IMR-90 (cell line): ENCODE results near the gene PROKR2. TPM values are rescaled to one million over a fixed set of nuclear protein-coding genes. Genes with fewer than 3 reads are reported as not detected.

Experiments
- ATAC-seq: fragments of 200-7000 bp; cut with Tn5 transposase; 2 replicates; pipeline ENCODE4 v1.9.1; 2020; ENCODE audit warnings: low read depth, mild to moderate bottlenecking, moderate library complexity
- BruUV-seq: library from RNA; stranded (reverse); fragments of 400-500 nt; replicated peaks from 2 replicates; lab custom pipeline; 2021; lab: Mats Ljungman, UMichigan
- CTCF ChIA-PET: fragments of 300-600 bp; formaldehyde crosslinking; extraction: SDS; loops from one replicate; lab custom pipeline; 2021; ENCODE audit warnings: antibody characterized with exemption; lab: Yijun Ruan, JAX
- POLR2A ChIA-PET: fragments of 300-600 bp; sonication (Branson Sonifier 250); formaldehyde crosslinking; loops from one replicate; lab custom pipeline; 2022; ENCODE audit warnings: antibody characterized with exemption; ENCODE audit not compliant: unreplicated experiment; lab: Charles Lee
- DNase-seq: peaks from one replicate; pipeline ENCODE4 v3.0.0; 2013
- H2AFZ ChIP-seq: replicated peaks from 2 replicates; pipeline ENCODE3; 2013; ENCODE audit warnings: low read length, mild to moderate bottlenecking; ENCODE audit not compliant: poor library complexity
- H2AK5ac ChIP-seq: 2 replicates; pipeline ENCODE4 v1.6.1; 2013; ENCODE audit warnings: low read depth, low read length, inconsistent platforms
- H2AK9ac ChIP-seq: replicated peaks from 2 replicates; pipeline ENCODE3; 2013; ENCODE audit warnings: mild to moderate bottlenecking, low read depth, low read length, moderate library complexity; ENCODE audit not compliant: poor library complexity
- H2BK120ac ChIP-seq: 2 replicates; pipeline ENCODE4 v1.6.1; 2013; ENCODE audit warnings: low read depth, low read length, inconsistent platforms
- H2BK15ac ChIP-seq: 3 replicates; pipeline ENCODE4 v1.6.1; 2013; ENCODE audit warnings: low read depth, low read length, inconsistent platforms
- H2BK20ac ChIP-seq: 2 replicates; pipeline ENCODE4 v1.6.1; 2013; ENCODE audit warnings: low read depth, mild to moderate bottlenecking, inconsistent platforms, low read length, moderate library complexity
- H2BK5ac ChIP-seq: 2 replicates; pipeline ENCODE4 v1.6.1; 2013; ENCODE audit warnings: mild to moderate bottlenecking, low read depth, low read length, inconsistent platforms; ENCODE audit not compliant: poor library complexity, severe bottlenecking
- H3K14ac ChIP-seq: replicated peaks from 2 replicates; pipeline ENCODE4 v1.6.1; 2013; ENCODE audit warnings: low read depth, low read length, inconsistent platforms
- H3K18ac ChIP-seq: 2 replicates; pipeline ENCODE4 v1.6.1; 2013; ENCODE audit warnings: low read depth, low read length, control low read depth
- H3K23ac ChIP-seq: 2 replicates; pipeline ENCODE4 v1.6.1; 2013; ENCODE audit warnings: low read depth, low read length, inconsistent platforms
- H3K27ac ChIP-seq: 2 replicates; pipeline ENCODE4 v1.5.1; 2013; ENCODE audit warnings: mild to moderate bottlenecking, control low read depth, low read length; ENCODE audit not compliant: insufficient read depth
- H3K27me3 ChIP-seq: 2 replicates; pipeline ENCODE4 v1.6.1; 2013; ENCODE audit warnings: low read length; ENCODE audit not compliant: control insufficient read depth, insufficient read depth
- H3K36me3 ChIP-seq: 2 replicates; pipeline ENCODE4 v1.6.1; 2013; ENCODE audit warnings: low read length, mixed read lengths; ENCODE audit not compliant: control insufficient read depth, insufficient read depth
- H3K4ac ChIP-seq: 2 replicates; pipeline ENCODE4 v1.6.1; 2013; ENCODE audit warnings: low read depth, low read length, inconsistent platforms
- H3K4me1 ChIP-seq: 2 replicates; pipeline ENCODE4 v1.6.1; 2013; ENCODE audit warnings: low read length, mixed read lengths; ENCODE audit not compliant: control insufficient read depth, insufficient read depth
- H3K4me2 ChIP-seq: 2 replicates; pipeline ENCODE4 v1.6.1; 2013; ENCODE audit warnings: low read depth, mild to moderate bottlenecking, control low read depth, low read length, moderate library complexity
- H3K4me3 ChIP-seq: 2 replicates; pipeline ENCODE4 v1.5.1; 2013; ENCODE audit warnings: low read depth, mild to moderate bottlenecking, control low read depth, low read length, moderate library complexity; ENCODE audit not compliant: insufficient read depth
- H3K56ac ChIP-seq: 2 replicates; pipeline ENCODE4 v1.6.1; 2013; ENCODE audit warnings: low read length, inconsistent platforms; ENCODE audit not compliant: insufficient read depth; ENCODE audit errors: extremely low read depth
- H3K79me1 ChIP-seq, 2 experiments: 2 replicates each; pipeline ENCODE4 v1.6.1; 2013; ENCODE audit warnings: low read length in 2 of 2, inconsistent platforms in 1 of 2, low read depth in 1 of 2
- H3K9ac ChIP-seq: 2 replicates; pipeline ENCODE4 v1.6.1; 2013; ENCODE audit warnings: low read depth, low read length, control low read depth
- H3K9me1 ChIP-seq: 2 replicates; pipeline ENCODE4 v1.6.1; 2013; ENCODE audit warnings: low read length, inconsistent platforms; ENCODE audit not compliant: insufficient read depth
- H3K9me3 ChIP-seq: 2 replicates; pipeline ENCODE4 v1.6.1; 2013; ENCODE audit warnings: low read length; ENCODE audit not compliant: control insufficient read depth, insufficient read depth
- H4K20me1 ChIP-seq: 2 replicates; pipeline ENCODE4 v1.6.1; 2013; ENCODE audit warnings: low read length, inconsistent platforms; ENCODE audit not compliant: insufficient read depth
- H4K5ac ChIP-seq: 2 replicates; pipeline ENCODE4 v1.6.1; 2013; ENCODE audit warnings: mild to moderate bottlenecking, low read depth, low read length, control low read depth
- H4K8ac ChIP-seq, 2 experiments: 2 replicates each; pipeline ENCODE4 v1.6.1; 2013; ENCODE audit warnings: low read depth in 2 of 2, low read length in 2 of 2, control low read depth in 1 of 2, inconsistent platforms in 1 of 2
- H4K91ac ChIP-seq: 2 replicates; pipeline ENCODE4 v1.6.1; 2013; ENCODE audit warnings: low read depth, low read length, inconsistent platforms; ENCODE audit not compliant: insufficient read depth
- FOS ChIP-seq: fragments of 150-350 bp; IDR thresholded peaks from 2 replicates; pipeline ENCODE4 v1.6.1; 2016; ENCODE audit warnings: low read depth, low read length
- MAZ ChIP-seq: IDR thresholded peaks from 2 replicates; pipeline ENCODE4 v1.6.1; 2012; ENCODE audit warnings: low read depth, mild to moderate bottlenecking, low read length, improper control_type of control experiment, moderate library complexity, borderline replicate concordance
- NFE2L2 ChIP-seq: fragments of 150-350 bp; IDR thresholded peaks from 2 replicates; pipeline ENCODE4 v1.6.1; 2016; ENCODE audit warnings: low read depth, mild to moderate bottlenecking, low read length
- RCOR1 ChIP-seq: IDR thresholded peaks from 2 replicates; pipeline ENCODE4 v1.6.1; 2012; ENCODE audit warnings: mild to moderate bottlenecking, low read length, improper control_type of control experiment; ENCODE audit not compliant: insufficient replicate concordance
- WGBS, 2 experiments: methylation state at CpG; one replicate each; pipeline versions ENCODE4 v1.1.5 to v1.1.7; 2013; ENCODE audit warnings: missing lambda C conversion rate in 2 of 2; ENCODE audit not compliant: insufficient read length in 1 of 2; ENCODE audit errors: extremely low coverage in 2 of 2; 5-methylcytosine and 5-hydroxymethylcytosine counted together
- dilution Hi-C: fragments of 300-500 bp; cut with HindIII; formaldehyde crosslinking; loops from one replicate; pipeline ENCODE4 v1.14.3; 2018; ENCODE audit warnings: low sequenced_read_pairs; ENCODE audit not compliant: unreplicated experiment
- in situ Hi-C: fragments of 300-500 bp; cut with MboI; formaldehyde crosslinking; loops from 3 replicates; pipeline ENCODE4 v1.14.3; 2019; ENCODE audit warnings: low sequenced_read_pairs, inconsistent platforms, mixed read lengths
- intact Hi-C: fragments of 100-400 bp; cut with micrococcal nuclease; formaldehyde crosslinking; loops from 2 replicates; pipeline ENCODE4 v1.10.0; 2022
- polyA plus RNA-seq, 3 experiments: library from polyadenylated mRNA; depleted of rRNA; stranded (reverse); fragments of >200 nt; gene quantifications; 2 replicates each; pipeline ENCODE4 v1.2.3, GENCODE V29; 2012; ENCODE audit warnings: low replicate concordance in 1 of 3
- total RNA-seq: library from RNA; depleted of rRNA; stranded (reverse); fragments of >200 nt; gene quantifications from 2 replicates; pipeline ENCODE4 v1.2.3, GENCODE V29; 2012
- TF ChIP-seq, protein P1 (sequence below): fragments of 150-350 bp; IDR thresholded peaks from 2 replicates; pipeline ENCODE4 v1.6.1; 2017; ENCODE audit warnings: mild to moderate bottlenecking, antibody characterized with exemption, low read length, low read depth

Gene PROKR2
- total and polyA plus RNA-seq, 2 of the 4 experiments (the other 2 are of a cell fraction) = not detected

DNA sequence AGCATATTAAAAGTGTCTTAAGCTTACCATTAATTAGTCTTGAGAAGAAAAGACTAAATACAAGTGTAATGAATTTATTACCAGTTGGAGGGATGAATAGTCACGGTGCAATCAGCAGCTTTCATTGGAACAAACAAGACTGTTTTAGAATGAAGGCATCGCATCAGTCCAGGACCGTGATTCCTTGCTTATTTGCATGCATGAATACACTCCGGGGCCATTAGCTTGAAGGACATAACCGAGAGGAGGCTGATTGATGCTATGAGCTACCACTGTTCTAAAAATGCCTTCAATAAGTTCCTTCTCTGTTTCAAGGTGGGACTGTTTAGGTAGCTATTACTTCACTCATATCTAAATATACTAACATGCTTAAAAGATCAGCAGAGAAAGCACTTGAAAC, 17.9 kb downstream of the PROKR2 start:
- no peak overlapping the region for H3K4ac ChIP-seq
- no peak overlapping the region for H2AFZ ChIP-seq
- no peak for TF ChIP-seq NFE2L2
- no peak for TF ChIP-seq RCOR1
- TF ChIP-seq MAZ = no peak
- TF ChIP-seq, protein P1, sequence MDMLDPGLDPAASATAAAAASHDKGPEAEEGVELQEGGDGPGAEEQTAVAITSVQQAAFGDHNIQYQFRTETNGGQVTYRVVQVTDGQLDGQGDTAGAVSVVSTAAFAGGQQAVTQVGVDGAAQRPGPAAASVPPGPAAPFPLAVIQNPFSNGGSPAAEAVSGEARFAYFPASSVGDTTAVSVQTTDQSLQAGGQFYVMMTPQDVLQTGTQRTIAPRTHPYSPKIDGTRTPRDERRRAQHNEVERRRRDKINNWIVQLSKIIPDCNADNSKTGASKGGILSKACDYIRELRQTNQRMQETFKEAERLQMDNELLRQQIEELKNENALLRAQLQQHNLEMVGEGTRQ = no peak
- no peak for TF ChIP-seq FOS
- no peak overlapping the region for H4K5ac ChIP-seq
- no peak overlapping the region for H3K56ac ChIP-seq
- ATAC-seq (no peak), DNase-seq (no peak)
- no peak overlapping the region for H2BK120ac ChIP-seq
- ChIA-PET CTCF (no interaction called here), POLR2A (no interaction called here)
- H3K23ac ChIP-seq = no peak overlapping the region
- H2AK5ac ChIP-seq = no peak overlapping the region
- dilution Hi-C loops (no loop called here), in situ Hi-C loops (no loop called here), intact Hi-C loops (no loop called here)
- H3K9me3 ChIP-seq = no peaks in the 10 kb centered on the region
- no peak overlapping the region for H2BK5ac ChIP-seq
- no peak overlapping the region for H3K4me2 ChIP-seq
- H3K18ac ChIP-seq = no peak overlapping the region
- no peak overlapping the region for H3K27ac ChIP-seq
- no TSS peak for BruUV-seq
- no peak overlapping the region for H2BK20ac ChIP-seq
- H2AK9ac ChIP-seq = no peak overlapping the region
- no peaks in the 10 kb centered on the region for H4K20me1 ChIP-seq
- no peak overlapping the region for H3K14ac ChIP-seq
- no peak overlapping the region for H4K91ac ChIP-seq
- no peaks in the 10 kb centered on the region for H3K36me3 ChIP-seq
- H3K4me1 ChIP-seq = no peaks in the 10 kb centered on the region
- no CpG with 5 or more reads among the region's 5 CpGs for WGBS, 2 experiments
- no peaks in the 10 kb centered on the region; the same call in 1 of the 2 replicates for H3K9me1 ChIP-seq
- no peak overlapping the region for H2BK15ac ChIP-seq
- H3K4me3 ChIP-seq = no peak overlapping the region
- no peak overlapping the region for H3K9ac ChIP-seq
- H3K27me3 ChIP-seq = peaks cover 8% of the 10 kb centered on the region
- H4K8ac ChIP-seq = no peak overlapping the region
- no peaks in the 10 kb centered on the region for H3K79me1 ChIP-seq
